Measurements from ENCODE around the gene MYO10. TPM values are rescaled to one million over a fixed set of nuclear protein-coding genes. Genes with fewer than 3 reads are reported as not detected.
A peak's percentile ranks its signal among the peaks of the same experiment; 100 is the strongest.

MYO10 gene
- total and polyA plus RNA-seq, 2 experiments from 2014 or later, result 119 to 276 TPM

DNA sequence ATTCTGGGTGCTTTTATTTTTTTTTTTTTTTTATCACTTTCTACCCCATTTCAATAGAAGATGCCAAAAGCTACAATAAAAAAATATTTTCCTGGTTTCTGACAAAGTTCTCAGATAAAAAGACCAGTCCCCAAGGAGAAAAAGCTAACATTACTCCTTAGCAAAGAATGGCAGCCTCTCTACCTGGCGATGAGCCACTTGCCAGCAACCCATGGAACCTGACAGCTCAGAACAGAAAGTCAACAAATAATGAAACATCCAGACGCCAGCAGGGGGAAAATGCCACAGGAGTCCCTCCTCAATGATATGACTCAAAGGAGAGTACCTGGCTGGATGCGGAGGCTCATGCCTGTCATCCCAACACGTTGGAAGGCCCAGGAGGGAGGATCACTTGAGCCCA, 123.2 kb downstream of the MYO10 start:
- H3F3A ChIP-seq (replicated peaks; ENCODE audit: low read depth), result no peaks in the 10 kb centered on the region
- H3K27me3 ChIP-seq (ENCODE audit: insufficient read depth), result no peaks in the 10 kb centered on the region
- H3K4me1 Mint-ChIP-seq, result no peaks in the 10 kb centered on the region; the same call in 2 of the 3 replicates
- H2AFZ ChIP-seq, result no peak overlapping the region
- H3K27ac Mint-ChIP-seq, result no peak overlapping the region
- no peak for TF ChIP-seq NANOG (IDR thresholded peaks at IDR 0.05; ENCODE audit: borderline replicate concordance)
- no peak for TF ChIP-seq EZH2phosphoT487 (IDR thresholded peaks at IDR 0.05; ENCODE audit: unreplicated experiment)
- no peak for TF ChIP-seq STAT1 (IDR thresholded peaks at IDR 0.05; ENCODE audit: unreplicated experiment)
- no peak for TF ChIP-seq JUNB (IDR thresholded peaks at IDR 0.05; ENCODE audit: unreplicated experiment)
- no peak for TF ChIP-seq CREB1 (CRISPR knock-in tag; IDR thresholded peaks at IDR 0.05; ENCODE audit: low read depth)
- TF ChIP-seq, protein P1, sequence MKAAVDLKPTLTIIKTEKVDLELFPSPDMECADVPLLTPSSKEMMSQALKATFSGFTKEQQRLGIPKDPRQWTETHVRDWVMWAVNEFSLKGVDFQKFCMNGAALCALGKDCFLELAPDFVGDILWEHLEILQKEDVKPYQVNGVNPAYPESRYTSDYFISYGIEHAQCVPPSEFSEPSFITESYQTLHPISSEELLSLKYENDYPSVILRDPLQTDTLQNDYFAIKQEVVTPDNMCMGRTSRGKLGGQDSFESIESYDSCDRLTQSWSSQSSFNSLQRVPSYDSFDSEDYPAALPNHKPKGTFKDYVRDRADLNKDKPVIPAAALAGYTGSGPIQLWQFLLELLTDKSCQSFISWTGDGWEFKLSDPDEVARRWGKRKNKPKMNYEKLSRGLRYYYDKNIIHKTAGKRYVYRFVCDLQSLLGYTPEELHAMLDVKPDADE (IDR thresholded peaks at IDR 0.05), result no peak
- TF ChIP-seq POLR2AphosphoS5 (IDR thresholded peaks at IDR 0.05; ENCODE audit: low read depth), result no peak
- TF ChIP-seq EZH2 (IDR thresholded peaks at IDR 0.05; ENCODE audit: low read depth, unreplicated experiment), result no peak
- TF ChIP-seq, protein P2, sequence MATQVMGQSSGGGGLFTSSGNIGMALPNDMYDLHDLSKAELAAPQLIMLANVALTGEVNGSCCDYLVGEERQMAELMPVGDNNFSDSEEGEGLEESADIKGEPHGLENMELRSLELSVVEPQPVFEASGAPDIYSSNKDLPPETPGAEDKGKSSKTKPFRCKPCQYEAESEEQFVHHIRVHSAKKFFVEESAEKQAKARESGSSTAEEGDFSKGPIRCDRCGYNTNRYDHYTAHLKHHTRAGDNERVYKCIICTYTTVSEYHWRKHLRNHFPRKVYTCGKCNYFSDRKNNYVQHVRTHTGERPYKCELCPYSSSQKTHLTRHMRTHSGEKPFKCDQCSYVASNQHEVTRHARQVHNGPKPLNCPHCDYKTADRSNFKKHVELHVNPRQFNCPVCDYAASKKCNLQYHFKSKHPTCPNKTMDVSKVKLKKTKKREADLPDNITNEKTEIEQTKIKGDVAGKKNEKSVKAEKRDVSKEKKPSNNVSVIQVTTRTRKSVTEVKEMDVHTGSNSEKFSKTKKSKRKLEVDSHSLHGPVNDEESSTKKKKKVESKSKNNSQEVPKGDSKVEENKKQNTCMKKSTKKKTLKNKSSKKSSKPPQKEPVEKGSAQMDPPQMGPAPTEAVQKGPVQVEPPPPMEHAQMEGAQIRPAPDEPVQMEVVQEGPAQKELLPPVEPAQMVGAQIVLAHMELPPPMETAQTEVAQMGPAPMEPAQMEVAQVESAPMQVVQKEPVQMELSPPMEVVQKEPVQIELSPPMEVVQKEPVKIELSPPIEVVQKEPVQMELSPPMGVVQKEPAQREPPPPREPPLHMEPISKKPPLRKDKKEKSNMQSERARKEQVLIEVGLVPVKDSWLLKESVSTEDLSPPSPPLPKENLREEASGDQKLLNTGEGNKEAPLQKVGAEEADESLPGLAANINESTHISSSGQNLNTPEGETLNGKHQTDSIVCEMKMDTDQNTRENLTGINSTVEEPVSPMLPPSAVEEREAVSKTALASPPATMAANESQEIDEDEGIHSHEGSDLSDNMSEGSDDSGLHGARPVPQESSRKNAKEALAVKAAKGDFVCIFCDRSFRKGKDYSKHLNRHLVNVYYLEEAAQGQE (IDR thresholded peaks at IDR 0.05; ENCODE audit: unreplicated experiment), result no peak
- no peak for TF ChIP-seq ZNF114 (CRISPR knock-in tag; IDR thresholded peaks at IDR 0.05)
- TF ChIP-seq ZNF331 (CRISPR knock-in tag; IDR thresholded peaks at IDR 0.05; ENCODE audit: low read depth), result no peak
- TF ChIP-seq, protein P3, sequence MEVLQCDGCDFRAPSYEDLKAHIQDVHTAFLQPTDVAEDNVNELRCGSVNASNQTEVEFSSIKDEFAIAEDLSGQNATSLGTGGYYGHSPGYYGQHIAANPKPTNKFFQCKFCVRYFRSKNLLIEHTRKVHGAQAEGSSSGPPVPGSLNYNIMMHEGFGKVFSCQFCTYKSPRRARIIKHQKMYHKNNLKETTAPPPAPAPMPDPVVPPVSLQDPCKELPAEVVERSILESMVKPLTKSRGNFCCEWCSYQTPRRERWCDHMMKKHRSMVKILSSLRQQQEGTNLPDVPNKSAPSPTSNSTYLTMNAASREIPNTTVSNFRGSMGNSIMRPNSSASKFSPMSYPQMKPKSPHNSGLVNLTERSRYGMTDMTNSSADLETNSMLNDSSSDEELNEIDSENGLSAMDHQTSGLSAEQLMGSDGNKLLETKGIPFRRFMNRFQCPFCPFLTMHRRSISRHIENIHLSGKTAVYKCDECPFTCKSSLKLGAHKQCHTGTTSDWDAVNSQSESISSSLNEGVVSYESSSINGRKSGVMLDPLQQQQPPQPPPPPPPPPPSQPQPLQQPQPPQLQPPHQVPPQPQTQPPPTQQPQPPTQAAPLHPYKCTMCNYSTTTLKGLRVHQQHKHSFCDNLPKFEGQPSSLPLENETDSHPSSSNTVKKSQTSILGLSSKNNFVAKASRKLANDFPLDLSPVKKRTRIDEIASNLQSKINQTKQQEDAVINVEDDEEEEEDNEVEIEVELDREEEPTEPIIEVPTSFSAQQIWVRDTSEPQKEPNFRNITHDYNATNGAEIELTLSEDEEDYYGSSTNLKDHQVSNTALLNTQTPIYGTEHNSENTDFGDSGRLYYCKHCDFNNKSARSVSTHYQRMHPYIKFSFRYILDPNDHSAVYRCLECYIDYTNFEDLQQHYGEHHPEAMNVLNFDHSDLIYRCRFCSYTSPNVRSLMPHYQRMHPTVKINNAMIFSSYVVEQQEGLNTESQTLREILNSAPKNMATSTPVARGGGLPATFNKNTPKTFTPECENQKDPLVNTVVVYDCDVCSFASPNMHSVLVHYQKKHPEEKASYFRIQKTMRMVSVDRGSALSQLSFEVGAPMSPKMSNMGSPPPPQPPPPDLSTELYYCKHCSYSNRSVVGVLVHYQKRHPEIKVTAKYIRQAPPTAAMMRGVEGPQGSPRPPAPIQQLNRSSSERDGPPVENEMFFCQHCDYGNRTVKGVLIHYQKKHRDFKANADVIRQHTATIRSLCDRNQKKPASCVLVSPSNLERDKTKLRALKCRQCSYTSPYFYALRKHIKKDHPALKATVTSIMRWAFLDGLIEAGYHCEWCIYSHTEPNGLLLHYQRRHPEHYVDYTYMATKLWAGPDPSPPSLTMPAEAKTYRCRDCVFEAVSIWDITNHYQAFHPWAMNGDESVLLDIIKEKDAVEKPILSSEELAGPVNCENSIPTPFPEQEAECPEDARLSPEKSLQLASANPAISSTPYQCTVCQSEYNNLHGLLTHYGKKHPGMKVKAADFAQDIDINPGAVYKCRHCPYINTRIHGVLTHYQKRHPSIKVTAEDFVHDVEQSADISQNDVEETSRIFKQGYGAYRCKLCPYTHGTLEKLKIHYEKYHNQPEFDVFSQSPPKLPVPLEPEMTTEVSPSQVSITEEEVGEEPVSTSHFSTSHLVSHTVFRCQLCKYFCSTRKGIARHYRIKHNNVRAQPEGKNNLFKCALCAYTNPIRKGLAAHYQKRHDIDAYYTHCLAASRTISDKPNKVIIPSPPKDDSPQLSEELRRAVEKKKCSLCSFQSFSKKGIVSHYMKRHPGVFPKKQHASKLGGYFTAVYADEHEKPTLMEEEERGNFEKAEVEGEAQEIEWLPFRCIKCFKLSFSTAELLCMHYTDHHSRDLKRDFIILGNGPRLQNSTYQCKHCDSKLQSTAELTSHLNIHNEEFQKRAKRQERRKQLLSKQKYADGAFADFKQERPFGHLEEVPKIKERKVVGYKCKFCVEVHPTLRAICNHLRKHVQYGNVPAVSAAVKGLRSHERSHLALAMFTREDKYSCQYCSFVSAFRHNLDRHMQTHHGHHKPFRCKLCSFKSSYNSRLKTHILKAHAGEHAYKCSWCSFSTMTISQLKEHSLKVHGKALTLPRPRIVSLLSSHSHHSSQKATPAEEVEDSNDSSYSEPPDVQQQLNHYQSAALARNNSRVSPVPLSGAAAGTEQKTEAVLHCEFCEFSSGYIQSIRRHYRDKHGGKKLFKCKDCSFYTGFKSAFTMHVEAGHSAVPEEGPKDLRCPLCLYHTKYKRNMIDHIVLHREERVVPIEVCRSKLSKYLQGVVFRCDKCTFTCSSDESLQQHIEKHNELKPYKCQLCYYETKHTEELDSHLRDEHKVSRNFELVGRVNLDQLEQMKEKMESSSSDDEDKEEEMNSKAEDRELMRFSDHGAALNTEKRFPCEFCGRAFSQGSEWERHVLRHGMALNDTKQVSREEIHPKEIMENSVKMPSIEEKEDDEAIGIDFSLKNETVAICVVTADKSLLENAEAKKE (CRISPR knock-in tag; IDR thresholded peaks at IDR 0.05), result no peak
- TF ChIP-seq, protein P4, sequence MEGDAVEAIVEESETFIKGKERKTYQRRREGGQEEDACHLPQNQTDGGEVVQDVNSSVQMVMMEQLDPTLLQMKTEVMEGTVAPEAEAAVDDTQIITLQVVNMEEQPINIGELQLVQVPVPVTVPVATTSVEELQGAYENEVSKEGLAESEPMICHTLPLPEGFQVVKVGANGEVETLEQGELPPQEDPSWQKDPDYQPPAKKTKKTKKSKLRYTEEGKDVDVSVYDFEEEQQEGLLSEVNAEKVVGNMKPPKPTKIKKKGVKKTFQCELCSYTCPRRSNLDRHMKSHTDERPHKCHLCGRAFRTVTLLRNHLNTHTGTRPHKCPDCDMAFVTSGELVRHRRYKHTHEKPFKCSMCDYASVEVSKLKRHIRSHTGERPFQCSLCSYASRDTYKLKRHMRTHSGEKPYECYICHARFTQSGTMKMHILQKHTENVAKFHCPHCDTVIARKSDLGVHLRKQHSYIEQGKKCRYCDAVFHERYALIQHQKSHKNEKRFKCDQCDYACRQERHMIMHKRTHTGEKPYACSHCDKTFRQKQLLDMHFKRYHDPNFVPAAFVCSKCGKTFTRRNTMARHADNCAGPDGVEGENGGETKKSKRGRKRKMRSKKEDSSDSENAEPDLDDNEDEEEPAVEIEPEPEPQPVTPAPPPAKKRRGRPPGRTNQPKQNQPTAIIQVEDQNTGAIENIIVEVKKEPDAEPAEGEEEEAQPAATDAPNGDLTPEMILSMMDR (conservative IDR thresholded peaks at IDR 0.05; ENCODE audit: low read depth in 2 of 2), result no peak
- no peaks in the 10 kb centered on the region; the same call in 1 of the 2 replicates for H4K20me1 ChIP-seq (replicated peaks; ENCODE audit: insufficient read depth)
- no peaks in the 10 kb centered on the region for H3K9me2 ChIP-seq (ENCODE audit: insufficient read depth)
- peak; percentile 24 for DNase-seq (ENCODE audit: low spot score)
- no peak overlapping the region for H3K27ac ChIP-seq (ENCODE audit: low read depth)
- ATAC-seq, result peak; percentile 40; the same call in 2 of the 3 replicates
- H3K9me3 Mint-ChIP-seq, result no peaks in the 10 kb centered on the region
- peaks cover 3% of the 10 kb centered on the region for H3K27me3 Mint-ChIP-seq (ENCODE audit: insufficient read depth, low read depth, poor library complexity)
- peaks cover 3% of the 10 kb centered on the region; the same call in 2 of the 3 replicates for H3K36me3 Mint-ChIP-seq (ENCODE audit: low read depth)
- peaks cover 20% of the 10 kb centered on the region for H3K79me2 ChIP-seq (replicated peaks; ENCODE audit: insufficient read depth)
- H3K4me3 ChIP-seq, result no peak overlapping the region
- H3K4me3 Mint-ChIP-seq, result no peak overlapping the region
- H3K36me3 ChIP-seq (ENCODE audit: insufficient read depth), result no peaks in the 10 kb centered on the region; the same call in 1 of the 2 replicates
- no peak overlapping the region for H3K4me2 ChIP-seq
- H3K4me1 ChIP-seq (ENCODE audit: insufficient read depth), result no peaks in the 10 kb centered on the region

Measured in GM23338 (cell line).